HPDE6-E6E7 (cell line): ENCODE measurements around the gene RBM45.

Source experiments
- DNase-seq: peaks from one replicate; pipeline ENCODE4 v3.0.0; 2011; ENCODE audit warnings: missing footprints; ENCODE audit errors: extremely low spot score

Gene RBM45

DNA sequence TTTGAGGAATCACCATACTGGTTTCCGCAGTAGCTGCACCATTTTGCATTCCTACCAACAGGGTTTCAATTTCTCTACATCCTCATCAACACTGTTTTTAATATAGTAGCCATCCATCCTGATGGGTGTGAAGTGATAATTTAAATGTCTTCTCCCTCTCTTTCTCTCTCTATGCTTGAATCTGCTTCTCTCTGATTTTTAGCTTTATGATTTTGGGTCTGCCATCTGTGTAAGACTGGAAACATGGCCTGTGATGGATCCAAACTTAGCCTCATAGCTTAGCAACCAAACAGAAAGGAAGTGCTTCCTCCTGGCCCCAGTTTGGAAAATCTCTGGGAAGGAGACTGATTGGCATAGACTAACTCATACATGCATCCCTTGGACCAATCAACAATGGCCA, 48.4 kb downstream of the RBM45 start:
- no peak for DNase-seq

DNA sequence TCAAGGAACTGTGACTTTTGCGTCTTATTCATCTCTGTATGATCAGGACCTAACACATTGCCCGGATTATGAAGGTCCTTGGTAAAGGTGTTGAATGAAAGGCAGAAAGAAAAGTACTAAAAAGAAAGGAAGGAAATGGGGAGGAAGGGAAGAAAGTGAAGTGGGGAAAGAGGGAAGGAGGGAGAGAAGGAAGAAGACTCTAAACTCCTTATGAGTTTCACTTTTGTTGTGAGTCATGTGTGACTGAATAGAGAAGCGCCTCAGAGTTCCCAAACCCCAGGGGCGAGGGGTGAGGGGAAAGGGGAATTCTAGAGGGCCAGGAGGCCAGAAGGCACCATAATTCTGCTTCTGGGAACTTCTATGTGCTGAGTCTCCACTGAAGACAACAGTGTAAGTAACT, 51.2 kb downstream of the RBM45 start:
- DNase-seq: no peak

DNA sequence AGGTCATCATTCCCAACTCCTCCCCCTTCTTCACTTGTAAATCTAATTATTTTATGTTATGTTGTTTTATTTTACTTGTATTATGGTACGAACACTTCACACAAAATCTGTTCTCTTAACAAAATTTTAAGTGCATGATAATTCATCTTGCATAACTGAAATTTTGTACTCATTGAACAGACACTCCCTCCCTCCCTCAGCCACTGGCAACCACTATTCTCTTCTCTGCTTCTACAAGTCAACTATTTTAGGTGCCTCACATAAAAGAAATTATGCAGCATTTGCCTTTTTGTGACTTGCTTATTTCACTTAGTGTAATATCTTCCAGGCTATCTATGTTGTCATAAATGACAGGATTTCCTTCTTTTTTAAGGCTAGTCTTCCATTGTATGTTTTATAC, 51.7 kb downstream of the RBM45 start:
- no peak for DNase-seq

DNA sequence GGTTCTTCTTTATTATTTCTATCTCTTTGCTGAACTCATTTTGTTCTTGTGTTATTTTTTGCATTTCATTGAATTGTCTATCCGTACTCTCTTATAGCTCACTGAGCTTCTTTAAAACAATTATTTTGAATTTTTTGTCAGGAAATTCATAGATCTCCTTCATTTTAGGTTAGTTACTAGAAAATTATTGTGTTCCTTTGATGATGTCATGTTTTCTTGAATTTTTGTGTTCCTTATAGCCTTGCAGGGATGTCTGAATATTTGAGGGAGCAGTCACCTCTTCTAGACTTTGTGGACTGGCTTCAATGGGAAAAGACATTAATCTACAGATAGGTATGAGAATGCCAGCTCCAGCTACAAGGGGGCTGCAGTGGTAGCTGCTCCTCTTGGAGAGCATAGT, 61.4 kb downstream of the RBM45 start:
- DNase-seq: no peak

DNA sequence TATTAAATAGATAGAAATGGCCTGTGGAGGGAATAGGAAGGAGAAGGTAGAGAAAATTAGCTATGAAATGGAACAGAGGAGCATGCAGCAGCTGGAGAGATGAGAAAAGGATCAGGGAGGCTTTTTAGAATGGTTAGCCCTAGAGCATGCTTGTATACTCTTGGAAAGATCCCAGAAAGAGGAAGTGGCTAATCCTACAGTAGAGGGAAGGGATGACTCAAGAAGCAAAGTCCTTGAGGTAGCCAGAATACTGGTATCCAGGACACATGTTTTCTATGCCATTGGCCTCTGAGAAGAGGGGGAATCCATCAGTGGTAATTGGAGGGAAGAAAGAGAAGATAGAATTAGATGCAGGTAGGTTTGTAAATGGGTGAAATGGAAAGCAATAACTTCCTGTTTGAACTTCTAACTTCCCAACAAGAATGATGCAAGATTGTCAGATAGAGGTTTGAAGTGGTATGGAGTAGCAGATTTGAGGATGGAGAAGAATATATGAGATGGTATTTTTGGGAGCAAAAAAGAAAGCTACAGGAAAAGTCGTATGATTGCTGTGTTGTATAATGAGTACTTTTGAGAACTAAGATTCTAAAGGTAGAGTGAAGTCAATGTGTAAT, 64.9 kb downstream of the RBM45 start:
- no peak for DNase-seq
